Activated CD4-positive, CD25-positive, alpha-beta regulatory T cell (primary cell): Measurements from ENCODE around the gene AJM1.

Source experiments
- DNase-seq, 4 experiments: peaks; one replicate each; lab custom pipeline; 2025; lab: John Stamatoyannopoulos, UW

AJM1 gene

GRCh38 chr9:136845465-136846260 lies 3.4 kb downstream of the AJM1 start:
- no peak for DNase-seq

- DNase-seq = no peak
Observed at GRCh38 chr9:136846376-136847087, 4.3 kb downstream of the AJM1 start.

- no peak for DNase-seq
Observed at GRCh38 chr9:136847088-136847825, 5.0 kb downstream of the AJM1 start.

- peak; percentile 23 to 66 (median 48) for DNase-seq
Observed at GRCh38 chr9:136847826-136848392, 5.6 kb downstream of the AJM1 start.

GRCh38 chr9:136848393-136849037 lies 6.2 kb downstream of the AJM1 start:
- no peak for DNase-seq

- DNase-seq = peak; percentile 89 to 93 (median 92)
Observed at GRCh38 chr9:136849038-136849959, 7.0 kb downstream of the AJM1 start, which contains the start of gene PHPT1. PHPT1 (plus strand) TSS chr9:136849409; CDS start chr9:136849431, 22 bp downstream.

GRCh38 chr9:136849960-136850865 lies 7.9 kb downstream of the AJM1 start:
- no peak for DNase-seq

GRCh38 chr9:136850866-136851775 lies 8.8 kb downstream of the AJM1 start:
- DNase-seq = no peak

- DNase-seq = no peak
Observed at GRCh38 chr9:136851941-136852663, 9.8 kb downstream of the AJM1 start, which contains the start of gene MAMDC4. MAMDC4 (plus strand) TSS chr9:136852346; CDS start chr9:136852417, 71 bp downstream.

GRCh38 chr9:136852664-136853595 lies 10.7 kb downstream of the AJM1 start:
- DNase-seq = no peak

- DNase-seq = no peak
Observed at GRCh38 chr9:136853596-136854112, 11.4 kb downstream of the AJM1 start.

- no peak for DNase-seq
Observed at GRCh38 chr9:136854113-136854841, 12.0 kb downstream of the AJM1 start.

GRCh38 chr9:136854842-136855460 lies 12.7 kb downstream of the AJM1 start:
- DNase-seq = no peak

- DNase-seq = no peak
Observed at GRCh38 chr9:136855461-136856078, 13.3 kb downstream of the AJM1 start.

GRCh38 chr9:136856079-136856476 lies 13.8 kb downstream of the AJM1 start:
- no peak for DNase-seq
